Large intestine (tissue), 3 donors: ENCODE results near the gene GASK1B. TPM values are rescaled to one million over a fixed set of nuclear protein-coding genes. Genes with fewer than 3 reads are reported as not detected.

Experiments used
- DNase-seq, 2 donors: peaks; one replicate each; pipeline versions ENCODE4 v3.0.0 to v3.0.0-alpha.2; 2013
- H3K27ac ChIP-seq: one replicate; pipeline ENCODE4 v1.5.1; 2013; ENCODE audit warnings: low read length
- H3K27me3 ChIP-seq: 2 replicates; pipeline ENCODE4 v1.6.1; 2013; ENCODE audit warnings: low read length; ENCODE audit not compliant: control insufficient read depth, insufficient read depth
- H3K36me3 ChIP-seq: 2 replicates; pipeline ENCODE4 v1.6.1; 2013; ENCODE audit warnings: low read length; ENCODE audit not compliant: control insufficient read depth, insufficient read depth
- H3K4me1 ChIP-seq: one replicate; pipeline ENCODE4 v1.6.1; 2013; ENCODE audit warnings: low read length; ENCODE audit not compliant: control insufficient read depth, insufficient read depth
- H3K4me3 ChIP-seq: one replicate; pipeline ENCODE4 v1.5.1; 2013; ENCODE audit warnings: low read length
- H3K9me3 ChIP-seq: one replicate; pipeline ENCODE4 v1.6.1; 2013; ENCODE audit warnings: mild to moderate bottlenecking, low read depth, low read length, moderate library complexity; ENCODE audit not compliant: control insufficient read depth
- WGBS: methylation state at CpG from one replicate; pipeline ENCODE4 v1.1.5; 2013; ENCODE audit warnings: low lambda C conversion rate; ENCODE audit not compliant: insufficient coverage; 5-methylcytosine and 5-hydroxymethylcytosine counted together
- polyA plus RNA-seq: library from polyadenylated mRNA; unstranded; fragments of 120-200 nt; gene quantifications from one replicate; pipeline ENCODE4 v1.2.1, GENCODE V29; 2013

Gene GASK1B
- polyA plus RNA-seq, 1 donor: 39.6 TPM

DNA sequence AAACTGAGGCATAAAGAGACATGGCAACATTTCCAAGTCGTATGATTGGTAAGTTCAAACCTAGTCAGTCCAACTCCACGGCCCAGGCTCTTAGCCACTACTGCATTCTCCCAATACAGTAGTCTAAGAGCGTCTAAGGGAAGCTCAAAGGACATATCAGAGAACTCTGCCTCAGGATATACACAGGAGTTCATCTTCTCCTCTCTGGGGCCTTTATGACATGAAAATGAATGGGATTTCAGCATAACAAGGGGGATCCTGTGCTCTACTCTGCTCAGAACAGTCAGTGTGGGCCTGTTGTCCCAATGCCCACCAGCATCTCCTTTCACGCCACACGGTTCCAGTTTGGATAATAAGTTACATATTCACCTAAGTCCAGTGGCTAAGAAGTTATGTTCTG, 4.2 kb downstream of the GASK1B start:
- Histone ChIP-seq H3K27ac (peak overlapping the region; percentile 14), H3K27me3 (no peaks in the 10 kb centered on the region), H3K4me3 (peak overlapping the region; percentile 75), H3K9me3 (no peaks in the 10 kb centered on the region), H3K36me3 (no peaks in the 10 kb centered on the region), H3K4me1 (peaks cover 5% of the 10 kb centered on the region)
- WGBS: no CpG with 5 or more reads among the region's 5 CpGs
- no peak for DNase-seq

DNA sequence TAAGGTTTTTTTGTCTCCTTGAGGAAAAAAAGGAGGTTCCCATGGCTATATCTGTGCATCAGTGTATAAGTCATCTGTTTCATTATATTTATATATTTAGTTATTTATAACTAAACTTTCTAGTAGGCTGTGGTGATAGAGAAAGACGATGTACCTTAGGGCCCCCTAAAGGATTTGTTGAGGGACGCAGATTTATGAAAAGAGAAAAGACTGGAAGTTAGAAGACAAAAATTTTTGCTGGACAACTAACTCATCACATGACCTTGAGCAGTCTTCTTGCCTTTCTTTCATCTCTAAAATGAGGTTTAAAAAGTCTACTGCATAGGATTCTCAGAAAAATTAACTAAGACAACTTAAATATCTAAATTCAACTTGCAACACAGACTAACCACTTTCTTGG, 6.1 kb downstream of the GASK1B start:
- Histone ChIP-seq H3K4me3 (no peak overlapping the region), H3K4me1 (peaks cover 5% of the 10 kb centered on the region), H3K27ac (no peak overlapping the region), H3K9me3 (no peaks in the 10 kb centered on the region), H3K36me3 (no peaks in the 10 kb centered on the region), H3K27me3 (no peaks in the 10 kb centered on the region)
- WGBS: 17% methylated on average over 2 of the region's 2 CpGs
- DNase-seq: no peak

DNA sequence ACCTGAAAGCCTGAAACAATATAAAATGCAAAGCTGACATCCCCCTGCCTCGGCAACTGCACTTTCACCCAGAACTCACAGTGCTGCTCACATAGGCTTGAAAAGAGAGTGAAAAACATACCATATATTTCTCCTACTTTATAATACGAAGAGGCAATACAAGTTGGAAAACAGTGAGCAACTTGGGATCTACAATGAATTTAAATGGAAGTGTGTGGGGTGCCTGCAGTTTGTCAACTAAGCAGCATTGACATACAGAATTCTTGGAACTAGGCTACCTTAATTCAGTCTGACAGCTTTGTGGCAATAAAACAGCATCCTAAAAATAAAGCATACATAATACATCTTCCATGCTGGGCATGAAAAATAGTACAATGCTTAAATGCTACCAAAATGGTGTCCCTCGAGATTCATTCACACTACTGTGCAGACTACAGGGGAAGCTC, 8.0 kb downstream of the GASK1B start:
- WGBS: no CpG with 5 or more reads among the region's 3 CpGs

DNA sequence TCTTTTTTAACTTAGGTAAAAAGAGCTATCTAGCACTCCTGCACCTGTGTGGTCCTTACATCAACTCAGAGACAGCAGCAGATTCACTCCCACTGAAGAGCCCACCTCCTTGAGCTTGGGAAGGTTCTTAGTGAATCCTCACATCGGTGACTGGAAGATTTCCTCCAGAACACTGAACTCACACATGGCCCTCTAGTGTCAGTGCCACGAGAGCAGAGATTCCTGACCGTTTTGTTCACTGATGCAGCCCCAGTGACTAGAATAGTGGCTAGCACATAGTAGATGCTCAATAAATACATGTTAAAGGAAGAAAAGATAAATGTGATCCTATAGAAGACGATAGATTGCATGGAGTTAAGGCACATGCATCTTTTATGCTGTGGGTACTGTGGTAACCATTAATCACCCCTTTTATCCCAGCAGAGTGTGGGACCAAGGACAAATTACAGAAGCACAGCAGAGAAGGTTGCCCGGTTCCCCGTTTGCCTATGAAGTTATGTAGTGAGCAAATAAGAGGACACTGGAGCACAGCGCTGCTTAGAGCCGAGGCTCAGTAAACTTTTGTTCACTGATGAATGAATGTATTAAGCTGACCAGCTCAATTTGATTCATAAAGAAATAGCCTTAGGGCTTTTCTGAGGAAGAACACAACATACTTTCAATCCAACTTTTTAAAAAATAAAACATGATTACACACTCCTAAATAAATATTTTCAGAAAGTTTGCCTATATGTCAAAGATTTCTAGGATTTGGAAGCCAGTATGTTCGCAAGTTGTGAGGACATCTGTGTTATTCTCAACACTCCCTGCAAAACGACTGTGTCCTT, 8.7 kb downstream of the GASK1B start:
- Histone ChIP-seq H3K4me1 (peaks cover 5% of the 10 kb centered on the region), H3K4me3 (no peak overlapping the region), H3K27me3 (no peaks in the 10 kb centered on the region), H3K27ac (no peak overlapping the region), H3K9me3 (no peaks in the 10 kb centered on the region), H3K36me3 (no peaks in the 10 kb centered on the region)
- DNase-seq: no peak
- WGBS: 60% methylated on average over 4 of the region's 10 CpGs

More for the DNA sequence above, 8.0 kb downstream of the GASK1B start:
- peaks cover 5% of the 10 kb centered on the region for H3K4me1 ChIP-seq
- no peaks in the 10 kb centered on the region for H3K36me3 ChIP-seq
- no peak overlapping the region for H3K27ac ChIP-seq
- no peaks in the 10 kb centered on the region for H3K9me3 ChIP-seq
- H3K27me3 ChIP-seq: no peaks in the 10 kb centered on the region
- DNase-seq: no peak
- no peak overlapping the region for H3K4me3 ChIP-seq

DNA sequence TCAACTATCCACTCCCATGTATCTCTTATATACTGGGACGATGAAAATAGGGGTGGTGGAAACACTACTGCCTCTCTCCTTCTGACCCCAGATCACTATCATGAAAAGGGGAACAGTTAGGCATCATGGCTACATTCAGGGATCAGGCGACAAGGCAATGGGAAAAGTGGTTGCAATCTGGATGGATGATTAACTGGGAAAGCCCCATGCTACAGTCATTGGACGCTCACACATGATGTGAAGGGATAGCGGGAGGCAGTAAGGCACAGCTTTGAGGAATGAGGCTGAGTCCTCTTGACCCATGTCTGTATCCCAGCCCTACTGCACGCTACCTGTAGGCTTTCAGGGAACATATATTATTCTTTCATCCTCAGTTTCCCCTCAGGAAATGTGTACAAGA, 10.2 kb downstream of the GASK1B start:
- Histone ChIP-seq H3K4me1 (no peaks in the 10 kb centered on the region), H3K4me3 (no peak overlapping the region), H3K27me3 (no peaks in the 10 kb centered on the region), H3K9me3 (no peaks in the 10 kb centered on the region), H3K36me3 (no peaks in the 10 kb centered on the region), H3K27ac (no peak overlapping the region)
- WGBS: no CpG with 5 or more reads among the region's 5 CpGs
- DNase-seq: no peak

DNA sequence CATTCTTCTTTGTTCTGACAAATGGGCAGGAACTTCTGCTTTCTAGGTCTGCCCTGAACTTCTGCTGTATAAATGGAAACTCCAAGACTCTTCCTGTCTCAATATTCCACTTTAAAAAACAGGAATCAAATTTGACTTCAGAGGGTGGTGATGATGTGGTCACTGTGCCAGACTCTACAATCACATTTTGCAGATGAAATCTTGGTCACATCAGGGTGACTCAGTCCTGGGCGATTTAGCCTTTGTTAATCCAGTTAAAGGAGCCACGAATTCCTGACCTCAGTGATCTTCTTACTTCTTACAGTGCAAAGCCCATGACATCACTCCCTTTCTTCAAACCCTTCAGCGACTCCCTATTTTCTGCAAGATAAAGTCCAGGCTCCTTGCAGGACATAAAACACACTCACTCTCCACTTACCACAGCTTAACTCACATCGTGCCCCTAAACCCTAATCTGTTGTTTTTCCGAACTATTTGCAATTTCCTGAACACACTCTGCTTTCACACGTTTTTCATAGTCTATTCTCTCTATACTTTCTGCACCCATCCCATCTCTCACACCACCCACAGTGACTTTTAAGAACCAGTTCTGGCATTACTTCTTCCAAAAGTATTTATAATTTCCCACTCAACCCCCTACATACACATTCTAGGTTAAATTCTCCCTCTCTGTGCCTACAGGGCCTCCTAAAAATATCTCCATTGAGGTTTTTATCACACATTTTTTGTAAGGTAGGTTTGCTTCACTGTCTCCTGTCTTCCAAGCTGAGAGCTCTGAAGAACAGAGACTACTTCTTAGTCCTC, 11.1 kb downstream of the GASK1B start:
- no peak overlapping the region for H3K27ac ChIP-seq
- peaks cover 8% of the 10 kb centered on the region for H3K4me1 ChIP-seq
- no peaks in the 10 kb centered on the region for H3K9me3 ChIP-seq
- H3K36me3 ChIP-seq: no peaks in the 10 kb centered on the region
- WGBS: 75% methylated on average over 2 of the region's 6 CpGs
- DNase-seq: no peak
- H3K4me3 ChIP-seq: no peak overlapping the region
- H3K27me3 ChIP-seq: no peaks in the 10 kb centered on the region

DNA sequence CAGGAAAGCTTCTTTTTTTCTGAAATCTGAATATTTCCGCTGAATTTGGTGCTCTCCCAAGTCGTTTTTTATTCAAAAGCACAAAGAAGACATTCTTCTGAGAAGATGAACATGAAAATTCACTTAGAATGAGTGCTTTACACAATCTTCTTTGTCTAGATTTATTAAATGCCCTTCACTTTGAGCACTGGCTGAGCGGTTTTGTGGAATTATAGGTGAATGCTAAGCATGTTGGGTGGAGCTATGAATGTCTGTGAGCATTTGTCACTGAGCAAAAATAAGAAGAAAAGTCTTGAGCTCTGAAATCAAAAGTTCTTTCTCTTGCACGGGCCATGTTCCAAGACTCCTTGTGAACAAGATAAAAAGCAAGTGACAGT, 13.1 kb downstream of the GASK1B start:
- no peak for DNase-seq
- Histone ChIP-seq H3K4me1 (peaks cover 21% of the 10 kb centered on the region), H3K4me3 (no peak overlapping the region), H3K9me3 (no peaks in the 10 kb centered on the region), H3K27me3 (no peaks in the 10 kb centered on the region), H3K36me3 (peaks cover 4% of the 10 kb centered on the region), H3K27ac (no peak overlapping the region)
- no CpG with 5 or more reads among the region's 4 CpGs for WGBS

DNA sequence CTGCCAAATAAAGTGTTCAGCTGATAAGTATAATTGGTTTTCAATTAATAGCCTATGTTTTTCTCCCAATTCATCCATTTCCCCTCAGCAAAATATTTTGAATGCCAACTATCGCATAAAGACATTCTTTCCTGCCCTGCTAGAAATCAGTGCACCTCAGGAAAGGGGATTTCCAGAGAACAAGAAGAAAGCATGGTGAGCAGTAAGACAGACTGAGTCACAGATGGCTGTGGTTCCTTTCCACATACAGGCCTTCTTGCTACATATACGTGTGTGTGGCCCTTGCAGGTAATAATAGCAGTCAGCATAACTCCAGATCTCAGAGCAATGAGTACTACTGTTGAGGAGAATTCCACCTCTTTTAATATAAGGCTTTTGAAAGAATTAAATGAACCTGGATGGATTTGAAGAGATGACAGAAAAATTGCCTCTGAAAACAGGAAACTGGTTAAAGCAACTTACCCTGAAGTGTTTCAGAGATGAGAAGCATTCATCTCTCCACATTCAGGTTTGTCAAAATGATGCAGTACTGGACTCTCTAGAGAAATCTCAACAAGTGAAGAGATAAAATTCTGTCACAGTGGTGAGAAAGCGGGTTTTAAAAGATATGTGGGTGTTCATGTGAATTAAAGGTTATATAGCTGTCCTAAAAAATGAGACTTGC, 13.6 kb downstream of the GASK1B start:
- Histone ChIP-seq H3K36me3 (peaks cover 4% of the 10 kb centered on the region), H3K4me1 (peaks cover 21% of the 10 kb centered on the region), H3K4me3 (no peak overlapping the region), H3K27ac (no peak overlapping the region), H3K9me3 (no peaks in the 10 kb centered on the region), H3K27me3 (no peaks in the 10 kb centered on the region)
- 63% methylated on average over 2 of the region's 3 CpGs for WGBS
- no peak for DNase-seq

DNA sequence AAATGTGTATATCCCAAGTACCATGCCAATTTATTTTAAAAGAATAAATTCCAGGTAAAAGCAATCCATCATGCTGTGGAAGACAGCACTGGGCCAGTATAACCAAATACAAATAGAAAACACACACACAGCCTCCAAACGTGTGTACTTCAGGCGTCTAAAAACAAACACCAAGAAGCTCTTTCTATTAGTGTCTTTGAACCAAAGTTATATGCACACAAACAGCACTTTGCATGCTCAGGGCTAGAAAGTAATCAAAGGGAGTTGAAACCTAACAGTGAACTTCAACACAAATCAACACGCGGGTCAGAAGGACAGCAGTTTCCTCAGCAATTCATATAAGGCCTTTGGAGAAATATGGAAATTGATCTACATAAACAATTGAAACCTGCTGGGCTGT, 15.4 kb downstream of the GASK1B start:
- peak overlapping the region; percentile 63 for H3K27ac ChIP-seq
- no CpG with 5 or more reads among the region's 4 CpGs for WGBS
- H3K27me3 ChIP-seq: no peaks in the 10 kb centered on the region
- H3K36me3 ChIP-seq: peaks cover 4% of the 10 kb centered on the region
- DNase-seq: no peak
- H3K4me1 ChIP-seq: peaks cover 21% of the 10 kb centered on the region
- no peak overlapping the region for H3K4me3 ChIP-seq
- no peaks in the 10 kb centered on the region for H3K9me3 ChIP-seq

DNA sequence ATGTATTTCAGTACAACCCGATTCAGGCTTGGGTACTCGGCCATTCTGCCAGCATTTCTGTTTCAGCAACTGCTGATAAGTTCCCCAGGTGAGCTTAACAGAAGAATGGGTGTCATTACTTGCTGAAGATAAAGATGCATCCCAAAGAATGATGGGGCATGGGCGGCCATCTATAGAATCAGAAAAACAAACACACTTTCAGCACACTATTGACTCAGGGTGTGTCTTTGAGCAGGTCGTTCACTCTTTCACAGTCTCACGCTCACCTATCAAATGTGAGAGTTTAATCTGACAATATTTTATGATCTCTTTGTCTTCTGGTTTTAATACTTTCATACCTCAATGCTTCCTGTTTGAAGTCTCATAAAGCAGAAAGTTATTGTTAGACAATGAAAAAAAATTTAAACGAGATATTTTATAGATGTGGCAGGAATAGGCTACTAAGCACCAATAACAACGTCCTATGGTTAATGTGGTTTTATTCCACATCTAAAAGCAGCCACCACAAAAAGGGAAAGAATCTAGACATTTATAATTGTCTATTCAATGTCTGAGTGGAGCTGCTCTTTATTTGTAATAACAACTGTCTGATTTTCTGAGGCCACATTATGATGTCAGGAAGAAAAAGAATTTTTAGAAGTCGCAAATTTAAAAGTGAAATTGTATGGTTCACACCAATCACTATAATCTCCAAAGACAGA, 17.0 kb downstream of the GASK1B start:
- peak; percentile 60 to 84 for DNase-seq
- H3K36me3 ChIP-seq: peaks cover 7% of the 10 kb centered on the region
- no peak overlapping the region for H3K4me3 ChIP-seq
- H3K27ac ChIP-seq: peak overlapping the region; percentile 63
- H3K4me1 ChIP-seq: peaks cover 21% of the 10 kb centered on the region
- H3K9me3 ChIP-seq: no peaks in the 10 kb centered on the region
- 8% methylated on average over 2 of the region's 8 CpGs for WGBS
- no peaks in the 10 kb centered on the region for H3K27me3 ChIP-seq
